Aorta (tissue), 5 donors: ENCODE data around the gene RINT1. TPM values are rescaled to one million over a fixed set of nuclear protein-coding genes. Genes with fewer than 3 reads are reported as not detected.

Experiments used
- ATAC-seq: fragments of 200-7000 bp; cut with Tn5 transposase; one replicate; pipeline ENCODE4 v1.9.1; 2022; ENCODE audit warnings: moderate library complexity; ENCODE audit not compliant: low FRiP score
- DNase-seq, 2 donors: peaks; one replicate each; pipeline ENCODE4 v3.0.0-alpha.2; 2020
- H3K27ac ChIP-seq, 2 donors: one replicate each; pipeline ENCODE4 v1.5.1; 2013; ENCODE audit warnings: low read length in 2 of 2, mild to moderate bottlenecking in 2 of 2, moderate library complexity in 2 of 2, control low read depth in 1 of 2, inconsistent platforms in 1 of 2, low read depth in 1 of 2
- H3K27me3 ChIP-seq, 2 donors: one replicate each; pipeline ENCODE4 v1.6.1; 2013; ENCODE audit warnings: control low read depth in 1 of 2, low read length in 1 of 2, mild to moderate bottlenecking in 1 of 2, moderate library complexity in 1 of 2; ENCODE audit not compliant: insufficient read depth in 2 of 2, control insufficient read depth in 1 of 2
- H3K36me3 ChIP-seq, 2 donors: one replicate each; pipeline ENCODE4 v1.6.1; 2013; ENCODE audit warnings: control low read depth in 1 of 2, low read length in 1 of 2, mild to moderate bottlenecking in 1 of 2; ENCODE audit not compliant: insufficient read depth in 2 of 2, control insufficient read depth in 1 of 2
- H3K4me1 ChIP-seq, 2 donors: one replicate each; pipeline ENCODE4 v1.6.1; 2013; ENCODE audit warnings: low read length in 2 of 2, control low read depth in 1 of 2, mild to moderate bottlenecking in 1 of 2, moderate library complexity in 1 of 2; ENCODE audit not compliant: insufficient read depth in 2 of 2, control insufficient read depth in 1 of 2
- H3K4me3 ChIP-seq, 2 donors: one replicate each; pipeline ENCODE4 v1.5.1; 2013; ENCODE audit warnings: low read length in 2 of 2, control low read depth in 1 of 2, mild to moderate bottlenecking in 1 of 2
- H3K9me3 ChIP-seq: one replicate; pipeline ENCODE4 v1.6.1; 2013; ENCODE audit warnings: mild to moderate bottlenecking, low read length; ENCODE audit not compliant: control insufficient read depth
- WGBS, 2 donors: extraction: QIAGEN DNeasy Blood & Tissue Kit; methylation state at CpG; one replicate each; pipeline ENCODE4 v1.1.7; 2013; 5-methylcytosine and 5-hydroxymethylcytosine counted together
- intact Hi-C, 2 donors: fragments of 100-400 bp; cut with DNase I; formaldehyde crosslinking; loops; one replicate each; pipeline versions ENCODE4 v1.14.2 to v1.15.0; 2022
- long read RNA-seq, 2 donors: library from polyadenylated mRNA; unstranded; transcript quantifications; one replicate each; pipeline ENCODE4 v2.0.0, GENCODE V29; 2020 to 2021
- polyA plus RNA-seq, 2 donors: library from polyadenylated mRNA; stranded (reverse); fragments of 200-250 nt; gene quantifications; one replicate each; pipeline ENCODE4 v1.2.3, GENCODE V29; 2013
- total RNA-seq, 2 donors: library from RNA; stranded (reverse); fragmentation: NEBNext Ultra II Directional; extraction: Animal tissue kit (Norgen Biotek cat#: 25700); gene quantifications; one replicate each; pipeline ENCODE4 v1.2.1, GENCODE V29; 2021
- donor health status: healthy with polysubstance abuse.
- donor health status: Bipolar disorder and iron deficiency.
- donor health status: DM: no; HTN: no; CAD: no.
- donor health status: DM: no; HTN: no; CAD: no.
- donor health status: DM: yes; HTN: yes; CAD: no.

RINT1 gene
- total RNA-seq = 10 to 100 TPM; 16.6 to 17.7 TPM
- polyA plus RNA-seq = 10 to 100 TPM in 1 of 2 donors, 1 to 10 TPM in 1; 5.5 to 14.0 TPM
- long read RNA-seq, donor 1, transcript RINT1-201 (15 exons, 2,976 nt) = major isoform, 18 of 25 reads
- long read RNA-seq, donor 1, partial matches to known transcripts = 4 of 25 reads
- long read RNA-seq, donor 1, other reads (novel, unspliced or antisense) = 3 of 25 reads
- long read RNA-seq, donor 2, partial matches to known transcripts = 0 of 5 reads
- long read RNA-seq, donor 2, other reads (novel, unspliced or antisense) = 2 of 5 reads

GRCh38 chr7:105531792-105532671 is at the start of gene RINT1:
TSS of gene RINT1 (plus strand) at chr7:105532201. CDS start at chr7:105532316, 115 bp downstream.
- 2 to 3% methylated on average over 42 of the region's 42 CpGs for WGBS, 2 donors

GRCh38 chr7:105487579-105488571 is 44.1 kb upstream of the RINT1 start:
- intact Hi-C loops = no loop called here
- Histone ChIP-seq H3K27me3 (no peaks in the 10 kb centered on the region), H3K4me3 (no peak overlapping the region), H3K4me1 (peaks cover 0 to 3% of the 10 kb centered on the region in 2 donors), H3K27ac (no peak overlapping the region), H3K36me3 (no peaks in the 10 kb centered on the region), H3K9me3 (no peaks in the 10 kb centered on the region)
- ATAC-seq (peak; percentile 81), DNase-seq (no peak)
- 23 to 32% methylated on average over 6 of the region's 6 CpGs for WGBS, 2 donors

More at GRCh38 chr7:105531792-105532671, at the start of gene RINT1:
- Histone ChIP-seq H3K27ac (peak within 1 kb of the TSS in 1 of 2 donors; percentile 32), H3K36me3 (no peaks in the 10 kb centered on the region), H3K4me1 (peaks cover 0 to 9% of the 10 kb centered on the region in 2 donors), H3K9me3 (no peaks in the 10 kb centered on the region), H3K27me3 (no peaks in the 10 kb centered on the region), H3K4me3 (peak within 1 kb of the TSS; percentile 65 to 80)
- ATAC-seq = peak; percentile 100
- intact Hi-C loops = no loop called here
- peak; percentile 94 to 95 for DNase-seq

GRCh38 chr7:105489409-105489808 is 42.6 kb upstream of the RINT1 start:
- DNase-seq = no peak
- intact Hi-C loops = no loop called here
- 95 to 97% methylated on average over 3 of the region's 3 CpGs for WGBS, 2 donors

GRCh38 chr7:105493196-105493922 is 38.6 kb upstream of the RINT1 start:
- ATAC-seq (no peak), DNase-seq (no peak)
- peak overlapping the region in 1 of 2 donors; percentile 57 for H3K27ac ChIP-seq
- 55 to 60% methylated on average over 7 of the region's 7 CpGs for whole genome bisulfite sequencing, 2 donors
- no peaks in the 10 kb centered on the region for H3K27me3 ChIP-seq
- intact Hi-C loops = no loop called here
- peaks cover 2 to 6% of the 10 kb centered on the region in 2 donors for H3K4me1 ChIP-seq
- H3K36me3 ChIP-seq = no peaks in the 10 kb centered on the region
- peak overlapping the region in 1 of 2 donors; percentile 61 for H3K4me3 ChIP-seq
- H3K9me3 ChIP-seq = no peaks in the 10 kb centered on the region

More at GRCh38 chr7:105489409-105489808, 42.6 kb upstream of the RINT1 start:
- H3K36me3 ChIP-seq = no peaks in the 10 kb centered on the region
- H3K27ac ChIP-seq = no peak overlapping the region
- no peak overlapping the region for H3K4me3 ChIP-seq
- no peak for ATAC-seq
- no peaks in the 10 kb centered on the region for H3K27me3 ChIP-seq
- peaks cover 0 to 5% of the 10 kb centered on the region in 2 donors for H3K4me1 ChIP-seq
- H3K9me3 ChIP-seq = no peaks in the 10 kb centered on the region

- Histone ChIP-seq H3K36me3 (no peaks in the 10 kb centered on the region), H3K27me3 (no peaks in the 10 kb centered on the region), H3K4me1 (peaks cover 2 to 6% of the 10 kb centered on the region in 2 donors), H3K27ac (no peak overlapping the region), H3K4me3 (peak overlapping the region in 1 of 2 donors; percentile 61), H3K9me3 (no peaks in the 10 kb centered on the region)
- whole genome bisulfite sequencing, 2 donors = 2 to 14% methylated on average over 5 of the region's 5 CpGs
- ATAC-seq = no peak
- intact Hi-C loops = no loop called here
- peak in 1 of 2 donors; percentile 51 for DNase-seq
Measured at GRCh38 chr7:105493923-105494315, 38.1 kb upstream of the RINT1 start.

- intact Hi-C loops = no loop called here
- peaks cover 2 to 6% of the 10 kb centered on the region in 2 donors for H3K4me1 ChIP-seq
- H3K36me3 ChIP-seq = peaks cover 0 to 4% of the 10 kb centered on the region in 2 donors
- no peak for DNase-seq
- no peaks in the 10 kb centered on the region for H3K27me3 ChIP-seq
- WGBS, 2 donors = 2 to 5% methylated on average over 2 of the region's 2 CpGs
- no peak for ATAC-seq
- H3K9me3 ChIP-seq = no peaks in the 10 kb centered on the region
- no peak overlapping the region for H3K4me3 ChIP-seq
- peak overlapping the region in 1 of 2 donors; percentile 14 for H3K27ac ChIP-seq
Measured at GRCh38 chr7:105496521-105496920, 35.5 kb upstream of the RINT1 start.

- no peak for DNase-seq
- 49 to 56% methylated on average over 5 of the region's 5 CpGs for WGBS, 2 donors
- Histone ChIP-seq H3K27ac (no peak overlapping the region), H3K4me1 (peaks cover 2 to 6% of the 10 kb centered on the region in 2 donors), H3K36me3 (peaks cover 0 to 4% of the 10 kb centered on the region in 2 donors), H3K27me3 (no peaks in the 10 kb centered on the region), H3K4me3 (no peak overlapping the region), H3K9me3 (no peaks in the 10 kb centered on the region)
- intact Hi-C loops = no loop called here
- ATAC-seq = no peak
Measured at GRCh38 chr7:105497016-105497415, 35.0 kb upstream of the RINT1 start.
